Right lobe of liver (tissue), 6 donors: ENCODE measurements around the gene CDC20. TPM values are rescaled to one million over a fixed set of nuclear protein-coding genes. Genes with fewer than 3 reads are reported as not detected.

Experiments
- ATAC-seq, 4 donors: fragments of 200-7000 bp; cut with Tn5 transposase; one replicate each; pipeline ENCODE4 v1.9.1; 2020; ENCODE audit warnings: mild to moderate bottlenecking in 4 of 4, moderate library complexity in 4 of 4
- DNase-seq, 3 donors: peaks; one replicate each; pipeline ENCODE4 v3.0.0-alpha.2; 2020
- H3K27ac ChIP-seq, 3 donors: fragments of 200-600 bp; one replicate each; pipeline ENCODE4 v1.8.0; 2022
- H3K27me3 ChIP-seq, 2 donors: fragments of 200-600 bp; one replicate each; pipeline ENCODE4 v1.8.0; 2022
- H3K36me3 ChIP-seq, 4 donors: fragments of 200-600 bp; sonication (generic) in 1 of 4; one replicate each; pipeline versions ENCODE4 v1.5.1 to v1.8.0; 2017 to 2022; ENCODE audit warnings: control low read depth in 1 of 4
- H3K4me1 ChIP-seq, 4 donors: fragments of 200-600 bp; sonication (generic) in 1 of 4; one replicate each; pipeline versions ENCODE4 v1.5.1 to v1.8.0; 2017 to 2022; ENCODE audit warnings: control low read depth in 1 of 4
- H3K4me3 ChIP-seq, 3 donors: fragments of 200-600 bp; one replicate each; pipeline ENCODE4 v1.8.0; 2022
- H3K9me3 ChIP-seq, 4 donors: fragments of 200-600 bp; sonication (generic) in 1 of 4; one replicate each; pipeline versions ENCODE4 v1.5.1 to v1.8.0; 2017 to 2022; ENCODE audit warnings: control low read depth in 1 of 4
- CTCF ChIP-seq, 4 donors: fragments of 200-600 bp in 3 of 4; fragments of 450-650 bp in 1 of 4; IDR thresholded peaks; one replicate each; pipeline versions ENCODE4 v1.5.1 to v1.8.0; 2016 to 2022; ENCODE audit warnings: antibody characterized with exemption in 4 of 4, mild to moderate bottlenecking in 2 of 4
- POLR2A ChIP-seq: fragments of 450-650 bp; IDR thresholded peaks from one replicate; pipeline ENCODE4 v1.6.1; 2017; ENCODE audit warnings: antibody characterized with exemption, mild to moderate bottlenecking
- WGBS: methylation state at CpG from one replicate; pipeline ENCODE4 v1.1.6; 2018; ENCODE audit warnings: low coverage, low lambda C conversion rate; ENCODE audit not compliant: insufficient coverage; ENCODE audit errors: missing lambda C conversion rate; 5-methylcytosine and 5-hydroxymethylcytosine counted together
- intact Hi-C, 2 donors: fragments of 100-400 bp; cut with DNase I; formaldehyde crosslinking; loops; one replicate each; pipeline versions ENCODE4 v1.11.2 to v1.14.1; 2022
- total RNA-seq, 6 experiments: library from RNA; depleted of rRNA in 2 of 6; stranded (reverse); fragments of >200 nt in 2 of 6; fragmentation: NEBNext Ultra II Directional in 3 of 6; extraction: Animal tissue kit (Norgen Biotek cat#: 25700) in 3 of 6; gene quantifications; one replicate each; pipeline versions ENCODE4 v1.1.0 to v1.2.4, GENCODE V29; 2016 to 2023
- donor health status: DM: no; HTN: yes; CAD: no.
- donor health status: DM: no; HTN: no; CAD: no.
- donor health status: DM: no; HTN: no; CAD: no.
- donor health status: DM: no; HTN: yes; CAD: no.
- donor health status: DM: no; HTN: yes; CAD: no.

The CDC20 gene
- total RNA-seq, 6 experiments from 2014 or later = 0.49 to 5.3 (median 2.3) TPM; not detected in 1

GRCh38 chr1:43352351-43352705 lies 6.5 kb upstream of the CDC20 start:
- TF ChIP-seq CTCF (IDR thresholded peaks at IDR 0.05) (no peak), POLR2A (no peak)
- H3K9me3 ChIP-seq = no peaks in the 10 kb centered on the region
- peaks cover 0 to 10% (median 0%) of the 10 kb centered on the region in 4 donors for H3K4me1 ChIP-seq
- ATAC-seq = no peak
- H3K27ac ChIP-seq = no peak overlapping the region
- 92% methylated on average over 2 of the region's 2 CpGs for WGBS
- intact Hi-C loops = no loop called here
- H3K4me3 ChIP-seq = no peak overlapping the region
- H3K27me3 ChIP-seq = no peaks in the 10 kb centered on the region
- no peak for DNase-seq
- H3K36me3 ChIP-seq = no peaks in the 10 kb centered on the region

- Histone ChIP-seq H3K4me3 (no peak overlapping the region), H3K4me1 (peaks cover 0 to 11% (median 2%) of the 10 kb centered on the region in 4 donors), H3K27ac (no peak overlapping the region), H3K9me3 (no peaks in the 10 kb centered on the region), H3K36me3 (no peaks in the 10 kb centered on the region), H3K27me3 (no peaks in the 10 kb centered on the region)
- intact Hi-C loops = no loop called here
- ATAC-seq (no peak), DNase-seq (no peak)
- 79% methylated on average over 3 of the region's 3 CpGs for WGBS
- TF ChIP-seq CTCF (IDR thresholded peaks at IDR 0.05) (no peak), POLR2A (no peak)
Measured at GRCh38 chr1:43352881-43353280, 5.9 kb upstream of the CDC20 start.

- no peak for ATAC-seq
- peaks cover 0 to 18% (median 6%) of the 10 kb centered on the region in 4 donors for H3K4me1 ChIP-seq
- 73% methylated on average over 2 of the region's 2 CpGs for WGBS
- no peak for DNase-seq
- H3K36me3 ChIP-seq = no peaks in the 10 kb centered on the region
- no peak overlapping the region for H3K27ac ChIP-seq
- TF ChIP-seq CTCF (IDR thresholded peaks at IDR 0.05) (no peak), POLR2A (no peak)
- no peaks in the 10 kb centered on the region for H3K27me3 ChIP-seq
- H3K9me3 ChIP-seq = no peaks in the 10 kb centered on the region
- intact Hi-C loops = no loop called here
- no peak overlapping the region for H3K4me3 ChIP-seq
Measured at GRCh38 chr1:43354471-43354870, 4.3 kb upstream of the CDC20 start.

- WGBS = 73% methylated on average over 2 of the region's 2 CpGs
- no peak for TF ChIP-seq CTCF (IDR thresholded peaks at IDR 0.05)
- TF ChIP-seq POLR2A = no peak
Measured at GRCh38 chr1:43354936-43355335, 3.8 kb upstream of the CDC20 start.

GRCh38 chr1:43357251-43357650 lies 1.5 kb upstream of the CDC20 start:
- Histone ChIP-seq H3K9me3 (no peaks in the 10 kb centered on the region), H3K4me1 (peaks cover 0 to 13% (median 5%) of the 10 kb centered on the region in 4 donors), H3K36me3 (peaks cover 0 to 6% (median 0%) of the 10 kb centered on the region in 4 donors), H3K4me3 (no peak overlapping the region), H3K27me3 (no peaks in the 10 kb centered on the region), H3K27ac (no peak overlapping the region)
- TF ChIP-seq POLR2A = no peak
- no peak for TF ChIP-seq CTCF (IDR thresholded peaks at IDR 0.05)
- no peak for ATAC-seq
- no peak for DNase-seq
- 88% methylated on average over 4 of the region's 4 CpGs for WGBS
- intact Hi-C loops = no loop called here

More at GRCh38 chr1:43354936-43355335, 3.8 kb upstream of the CDC20 start:
- no peaks in the 10 kb centered on the region for H3K9me3 ChIP-seq
- H3K36me3 ChIP-seq = no peaks in the 10 kb centered on the region
- no peak for ATAC-seq
- intact Hi-C loops = no loop called here
- no peak for DNase-seq
- H3K4me1 ChIP-seq = peaks cover 0 to 18% (median 6%) of the 10 kb centered on the region in 4 donors
- H3K27ac ChIP-seq = no peak overlapping the region
- no peaks in the 10 kb centered on the region for H3K27me3 ChIP-seq
- H3K4me3 ChIP-seq = no peak overlapping the region
